HepG2 (cell line): Measurements from ENCODE around the gene TRIAP1. TPM values are rescaled to one million over a fixed set of nuclear protein-coding genes. Genes with fewer than 3 reads are reported as not detected.

Experiments used
- FOXK1 ChIP-seq: sonication (generic); formaldehyde crosslinking; IDR thresholded peaks from 2 replicates; pipeline ENCODE4 v1.4.0; 2020; ENCODE audit warnings: low read depth, missing genetic modification reagents, borderline replicate concordance
- GZF1 ChIP-seq: sonication (generic); formaldehyde crosslinking; IDR thresholded peaks from 2 replicates; pipeline ENCODE4 v1.5.1; 2020; ENCODE audit warnings: mild to moderate bottlenecking, missing genetic modification reagents
- HNRNPK ChIP-seq: fragments of 200-400 bp; formaldehyde crosslinking; IDR thresholded peaks from 2 replicates; pipeline ENCODE4 v1.6.1; 2018; ENCODE audit warnings: low read length, low read depth, moderate library complexity, mild to moderate bottlenecking; ENCODE audit not compliant: poor library complexity, severe bottlenecking
- MTA3 ChIP-seq: sonication (generic); formaldehyde crosslinking; IDR thresholded peaks from 2 replicates; pipeline ENCODE4 v1.4.0; 2020; ENCODE audit warnings: missing genetic modification reagents
- SKI ChIP-seq: fragments of 450-650 bp; IDR thresholded peaks from one replicate; pipeline ENCODE4 v1.6.1; 2018; ENCODE audit warnings: mild to moderate bottlenecking; ENCODE audit not compliant: partially characterized antibody
- TCF12 ChIP-seq, 2 experiments: fragments of 450-650 bp in 1 of 2; sonication (generic) in 1 of 2; formaldehyde crosslinking in 1 of 2; IDR thresholded peaks; 2 replicates each; pipeline versions ENCODE4 v1.6.1 to v1.8.0; 2017 to 2022; ENCODE audit warnings: antibody characterized with exemption in 1 of 2, mild to moderate bottlenecking in 1 of 2, missing genetic modification reagents in 1 of 2, moderate library complexity in 1 of 2
- ZNF556 ChIP-seq: sonication (generic); formaldehyde crosslinking; IDR thresholded peaks from 2 replicates; pipeline ENCODE4 v1.4.0; 2020; ENCODE audit warnings: mild to moderate bottlenecking, missing genetic modification reagents, borderline replicate concordance
- ZNF558 ChIP-seq: sonication (generic); formaldehyde crosslinking; IDR thresholded peaks from 2 replicates; pipeline ENCODE4 v1.9.0; 2022; ENCODE audit warnings: mild to moderate bottlenecking, missing genetic modification reagents, borderline replicate concordance
- ZNF777 ChIP-seq: sonication (generic); formaldehyde crosslinking; IDR thresholded peaks from 2 replicates; pipeline ENCODE4 v1.4.0; 2020; ENCODE audit warnings: missing genetic modification reagents
- polyA plus RNA-seq, 8 experiments: library from polyadenylated mRNA; depleted of rRNA in 3 of 8; stranded (reverse) in 7 of 8; unstranded in 1 of 8; fragments of >200 nt; fragmentation: Illumina TruSeq in 4 of 8; extraction: Trizol in 4 of 8; gene quantifications; 2 replicates each; pipeline versions ENCODE4 v1.2.1 to v1.2.3, GENCODE V29; 2011 to 2016; ENCODE audit warnings: low read depth in 4 of 8, missing spikeins in 1 of 8, mixed read lengths in 1 of 8; ENCODE audit not compliant: insufficient read depth in 1 of 8
- total RNA-seq, 5 experiments: library from RNA; depleted of rRNA; stranded (reverse); fragments of >200 nt; fragmentation: Illumina TruSeq; extraction: Trizol; gene quantifications; 2 replicates each; pipeline ENCODE4 v1.2.3, GENCODE V29; 2016; ENCODE audit warnings: low read depth in 1 of 5
- TF ChIP-seq, protein P1 (sequence below): sonication (generic); formaldehyde crosslinking; IDR thresholded peaks from 2 replicates; pipeline ENCODE4 v1.4.0; 2020; ENCODE audit warnings: mild to moderate bottlenecking, missing genetic modification reagents
- TF ChIP-seq, protein P2 (sequence below): sonication (generic); formaldehyde crosslinking; IDR thresholded peaks from 2 replicates; pipeline ENCODE4 v1.5.0; 2020; ENCODE audit warnings: mild to moderate bottlenecking, missing genetic modification reagents
- TF ChIP-seq, protein P3 (sequence below): sonication (generic); formaldehyde crosslinking; IDR thresholded peaks from 2 replicates; pipeline ENCODE4 v1.4.0; 2020; ENCODE audit warnings: missing genetic modification reagents
- TF ChIP-seq, protein P4 (sequence below): sonication (generic); formaldehyde crosslinking; conservative IDR thresholded peaks from 2 replicates; pipeline ENCODE4 v1.4.0; 2020; ENCODE audit warnings: missing genetic modification reagents
- TF ChIP-seq, protein P5 (sequence below): sonication (generic); formaldehyde crosslinking; IDR thresholded peaks from 2 replicates; pipeline ENCODE4 v1.4.0; 2020; ENCODE audit warnings: missing genetic modification reagents, borderline replicate concordance
- TF ChIP-seq, protein P6 (sequence below): sonication (generic); formaldehyde crosslinking; IDR thresholded peaks from 2 replicates; pipeline ENCODE4 v1.8.0; 2022; ENCODE audit warnings: missing genetic modification reagents, low read depth, mild to moderate bottlenecking, borderline replicate concordance

Gene TRIAP1
- total and polyA plus RNA-seq, 2 of the 13 experiments (the other 11 are each of a cell fraction or from before 2014, with no cell fraction given) = 55.0 to 117 TPM

DNA sequence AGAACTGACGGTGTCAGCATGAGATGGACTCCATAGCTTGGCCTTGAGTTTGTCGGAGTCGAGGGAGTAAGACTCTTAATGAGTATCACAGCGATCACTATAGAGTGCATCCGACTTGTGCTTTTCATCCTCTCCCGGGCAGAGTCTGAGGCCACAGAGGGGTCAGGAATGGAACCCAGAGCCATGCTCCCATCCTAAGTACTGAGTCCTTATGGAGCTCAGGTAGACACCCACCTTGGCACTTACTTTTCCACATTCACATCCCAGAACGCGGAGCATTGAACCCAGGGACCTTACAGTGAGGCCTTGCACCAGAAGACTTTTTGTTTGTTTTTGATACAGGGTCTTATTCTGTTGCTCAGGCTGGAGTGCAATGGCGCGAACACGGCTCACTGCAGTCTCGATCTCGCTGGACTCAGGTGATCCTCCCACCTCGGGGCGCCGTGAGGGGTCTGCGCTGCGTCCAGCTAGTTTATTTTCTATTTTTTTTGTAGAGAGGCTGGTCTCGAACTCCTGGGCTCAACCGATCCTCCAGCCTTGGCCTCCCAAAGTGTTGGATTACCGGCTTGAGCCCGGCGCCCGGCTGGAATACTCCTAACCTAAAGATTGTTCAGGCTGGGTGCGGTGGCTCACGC is 24.1 kb upstream of the TRIAP1 start (continued):
- TF ChIP-seq, protein P1, sequence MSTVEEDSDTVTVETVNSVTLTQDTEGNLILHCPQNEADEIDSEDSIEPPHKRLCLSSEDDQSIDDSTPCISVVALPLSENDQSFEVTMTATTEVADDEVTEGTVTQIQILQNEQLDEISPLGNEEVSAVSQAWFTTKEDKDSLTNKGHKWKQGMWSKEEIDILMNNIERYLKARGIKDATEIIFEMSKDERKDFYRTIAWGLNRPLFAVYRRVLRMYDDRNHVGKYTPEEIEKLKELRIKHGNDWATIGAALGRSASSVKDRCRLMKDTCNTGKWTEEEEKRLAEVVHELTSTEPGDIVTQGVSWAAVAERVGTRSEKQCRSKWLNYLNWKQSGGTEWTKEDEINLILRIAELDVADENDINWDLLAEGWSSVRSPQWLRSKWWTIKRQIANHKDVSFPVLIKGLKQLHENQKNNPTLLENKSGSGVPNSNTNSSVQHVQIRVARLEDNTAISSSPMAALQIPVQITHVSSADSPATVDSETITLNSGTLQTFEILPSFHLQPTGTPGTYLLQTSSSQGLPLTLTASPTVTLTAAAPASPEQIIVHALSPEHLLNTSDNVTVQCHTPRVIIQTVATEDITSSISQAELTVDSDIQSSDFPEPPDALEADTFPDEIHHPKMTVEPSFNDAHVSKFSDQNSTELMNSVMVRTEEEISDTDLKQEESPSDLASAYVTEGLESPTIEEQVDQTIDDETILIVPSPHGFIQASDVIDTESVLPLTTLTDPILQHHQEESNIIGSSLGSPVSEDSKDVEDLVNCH (CRISPR knock-in tag) = no peak
- TF ChIP-seq FOXK1 (CRISPR knock-in tag) (no peak), ZNF777 (CRISPR knock-in tag) (no peak), MTA3 (CRISPR knock-in tag) (no peak), TCF12 (IDR thresholded peaks at IDR 0.05) (no peak), TCF12 (CRISPR knock-in tag; IDR thresholded peaks at IDR 0.05) (0 out of 2 replicates have a peak, but pooled peaks have one; percentile 14), ZNF558 (no peak), SKI (no peak), HNRNPK (no peak), GZF1 (CRISPR knock-in tag) (peak; percentile 56; the same call in 1 of the 2 replicates), ZNF556 (CRISPR knock-in tag) (no peak)
- TF ChIP-seq, protein P2, sequence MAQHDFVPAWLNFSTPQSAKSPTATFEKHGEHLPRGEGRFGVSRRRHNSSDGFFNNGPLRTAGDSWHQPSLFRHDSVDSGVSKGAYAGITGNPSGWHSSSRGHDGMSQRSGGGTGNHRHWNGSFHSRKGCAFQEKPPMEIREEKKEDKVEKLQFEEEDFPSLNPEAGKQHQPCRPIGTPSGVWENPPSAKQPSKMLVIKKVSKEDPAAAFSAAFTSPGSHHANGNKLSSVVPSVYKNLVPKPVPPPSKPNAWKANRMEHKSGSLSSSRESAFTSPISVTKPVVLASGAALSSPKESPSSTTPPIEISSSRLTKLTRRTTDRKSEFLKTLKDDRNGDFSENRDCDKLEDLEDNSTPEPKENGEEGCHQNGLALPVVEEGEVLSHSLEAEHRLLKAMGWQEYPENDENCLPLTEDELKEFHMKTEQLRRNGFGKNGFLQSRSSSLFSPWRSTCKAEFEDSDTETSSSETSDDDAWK (CRISPR knock-in tag) = no peak
- TF ChIP-seq, protein P3, sequence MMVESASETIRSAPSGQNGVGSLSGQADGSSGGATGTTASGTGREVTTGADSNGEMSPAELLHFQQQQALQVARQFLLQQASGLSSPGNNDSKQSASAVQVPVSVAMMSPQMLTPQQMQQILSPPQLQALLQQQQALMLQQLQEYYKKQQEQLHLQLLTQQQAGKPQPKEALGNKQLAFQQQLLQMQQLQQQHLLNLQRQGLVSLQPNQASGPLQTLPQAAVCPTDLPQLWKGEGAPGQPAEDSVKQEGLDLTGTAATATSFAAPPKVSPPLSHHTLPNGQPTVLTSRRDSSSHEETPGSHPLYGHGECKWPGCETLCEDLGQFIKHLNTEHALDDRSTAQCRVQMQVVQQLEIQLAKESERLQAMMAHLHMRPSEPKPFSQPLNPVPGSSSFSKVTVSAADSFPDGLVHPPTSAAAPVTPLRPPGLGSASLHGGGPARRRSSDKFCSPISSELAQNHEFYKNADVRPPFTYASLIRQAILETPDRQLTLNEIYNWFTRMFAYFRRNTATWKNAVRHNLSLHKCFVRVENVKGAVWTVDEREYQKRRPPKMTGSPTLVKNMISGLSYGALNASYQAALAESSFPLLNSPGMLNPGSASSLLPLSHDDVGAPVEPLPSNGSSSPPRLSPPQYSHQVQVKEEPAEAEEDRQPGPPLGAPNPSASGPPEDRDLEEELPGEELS (CRISPR knock-in tag) = no peak
- TF ChIP-seq, protein P4, sequence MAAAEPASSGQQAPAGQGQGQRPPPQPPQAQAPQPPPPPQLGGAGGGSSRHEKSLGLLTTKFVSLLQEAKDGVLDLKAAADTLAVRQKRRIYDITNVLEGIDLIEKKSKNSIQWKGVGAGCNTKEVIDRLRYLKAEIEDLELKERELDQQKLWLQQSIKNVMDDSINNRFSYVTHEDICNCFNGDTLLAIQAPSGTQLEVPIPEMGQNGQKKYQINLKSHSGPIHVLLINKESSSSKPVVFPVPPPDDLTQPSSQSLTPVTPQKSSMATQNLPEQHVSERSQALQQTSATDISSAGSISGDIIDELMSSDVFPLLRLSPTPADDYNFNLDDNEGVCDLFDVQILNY (CRISPR knock-in tag) = no peak
- TF ChIP-seq, protein P5, sequence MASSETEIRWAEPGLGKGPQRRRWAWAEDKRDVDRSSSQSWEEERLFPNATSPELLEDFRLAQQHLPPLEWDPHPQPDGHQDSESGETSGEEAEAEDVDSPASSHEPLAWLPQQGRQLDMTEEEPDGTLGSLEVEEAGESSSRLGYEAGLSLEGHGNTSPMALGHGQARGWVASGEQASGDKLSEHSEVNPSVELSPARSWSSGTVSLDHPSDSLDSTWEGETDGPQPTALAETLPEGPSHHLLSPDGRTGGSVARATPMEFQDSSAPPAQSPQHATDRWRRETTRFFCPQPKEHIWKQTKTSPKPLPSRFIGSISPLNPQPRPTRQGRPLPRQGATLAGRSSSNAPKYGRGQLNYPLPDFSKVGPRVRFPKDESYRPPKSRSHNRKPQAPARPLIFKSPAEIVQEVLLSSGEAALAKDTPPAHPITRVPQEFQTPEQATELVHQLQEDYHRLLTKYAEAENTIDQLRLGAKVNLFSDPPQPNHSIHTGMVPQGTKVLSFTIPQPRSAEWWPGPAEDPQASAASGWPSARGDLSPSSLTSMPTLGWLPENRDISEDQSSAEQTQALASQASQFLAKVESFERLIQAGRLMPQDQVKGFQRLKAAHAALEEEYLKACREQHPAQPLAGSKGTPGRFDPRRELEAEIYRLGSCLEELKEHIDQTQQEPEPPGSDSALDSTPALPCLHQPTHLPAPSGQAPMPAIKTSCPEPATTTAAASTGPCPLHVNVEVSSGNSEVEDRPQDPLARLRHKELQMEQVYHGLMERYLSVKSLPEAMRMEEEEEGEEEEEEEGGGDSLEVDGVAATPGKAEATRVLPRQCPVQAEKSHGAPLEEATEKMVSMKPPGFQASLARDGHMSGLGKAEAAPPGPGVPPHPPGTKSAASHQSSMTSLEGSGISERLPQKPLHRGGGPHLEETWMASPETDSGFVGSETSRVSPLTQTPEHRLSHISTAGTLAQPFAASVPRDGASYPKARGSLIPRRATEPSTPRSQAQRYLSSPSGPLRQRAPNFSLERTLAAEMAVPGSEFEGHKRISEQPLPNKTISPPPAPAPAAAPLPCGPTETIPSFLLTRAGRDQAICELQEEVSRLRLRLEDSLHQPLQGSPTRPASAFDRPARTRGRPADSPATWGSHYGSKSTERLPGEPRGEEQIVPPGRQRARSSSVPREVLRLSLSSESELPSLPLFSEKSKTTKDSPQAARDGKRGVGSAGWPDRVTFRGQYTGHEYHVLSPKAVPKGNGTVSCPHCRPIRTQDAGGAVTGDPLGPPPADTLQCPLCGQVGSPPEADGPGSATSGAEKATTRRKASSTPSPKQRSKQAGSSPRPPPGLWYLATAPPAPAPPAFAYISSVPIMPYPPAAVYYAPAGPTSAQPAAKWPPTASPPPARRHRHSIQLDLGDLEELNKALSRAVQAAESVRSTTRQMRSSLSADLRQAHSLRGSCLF (CRISPR knock-in tag) = no peak
- TF ChIP-seq, protein P6, sequence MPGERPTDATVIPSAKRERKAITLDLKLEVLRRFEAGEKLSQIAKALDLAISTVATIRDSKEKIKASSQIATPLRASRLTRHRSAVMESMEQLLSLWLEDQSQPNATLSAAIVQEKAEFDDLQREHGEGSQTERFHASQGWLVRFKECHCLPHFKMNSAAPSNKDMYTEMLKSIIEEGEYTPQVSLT (CRISPR knock-in tag) = no peak
